HG03103 (cell line): ENCODE results near the gene BCL7C.
"Not testable (repeated sequence)": the region's sequence is repeated elsewhere in the genome, so short reads cannot be mapped to it uniquely, and the experiment has no call there.

ENCODE experiments used
- ATAC-seq: cut with Tn5 transposase; IDR thresholded peaks from one replicate; pipeline ENCODE4 v1.9.1; 2021; ENCODE audit warnings: low read depth; ENCODE audit not compliant: unreplicated experiment

Gene BCL7C

DNA sequence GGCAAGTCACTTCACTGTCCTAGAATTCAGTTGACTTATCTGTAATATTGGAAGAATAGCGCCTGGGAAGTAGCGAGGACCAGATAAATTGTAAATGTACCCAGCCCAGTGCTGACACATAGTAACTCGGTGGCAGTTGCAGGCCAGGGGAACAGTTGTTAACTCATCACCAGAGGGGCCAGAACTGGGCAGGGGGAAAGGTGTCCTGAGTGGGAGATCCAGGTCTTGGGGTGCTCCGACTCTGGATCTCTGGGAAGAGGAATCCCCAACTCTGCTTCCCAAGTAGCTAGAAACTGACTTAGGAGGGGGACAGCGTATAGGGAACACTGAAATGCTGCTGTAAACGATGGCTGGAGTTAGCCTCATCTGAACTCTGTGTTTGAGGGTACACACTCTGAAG, 23.0 kb downstream of the BCL7C start:
- no peak for ATAC-seq

DNA sequence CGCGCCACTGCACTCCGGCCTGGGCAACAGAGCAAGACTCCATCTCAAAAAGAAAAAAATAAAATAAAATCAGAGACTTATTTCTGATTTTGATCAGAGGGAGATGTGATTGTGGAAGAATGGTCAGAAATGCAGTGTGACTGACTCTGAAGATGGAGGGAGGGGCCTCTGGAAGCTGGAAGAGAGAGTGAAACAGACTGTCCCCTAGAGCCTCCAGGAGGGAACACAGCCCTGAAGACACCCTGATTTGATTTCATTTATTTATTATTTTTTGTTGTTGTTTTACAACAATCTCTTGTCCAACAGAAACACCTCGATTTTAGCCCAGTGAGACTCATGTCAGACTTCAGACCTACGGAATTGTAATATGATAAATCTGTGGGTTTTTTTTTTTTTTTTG, 26.1 kb downstream of the BCL7C start:
- no peak for ATAC-seq

DNA sequence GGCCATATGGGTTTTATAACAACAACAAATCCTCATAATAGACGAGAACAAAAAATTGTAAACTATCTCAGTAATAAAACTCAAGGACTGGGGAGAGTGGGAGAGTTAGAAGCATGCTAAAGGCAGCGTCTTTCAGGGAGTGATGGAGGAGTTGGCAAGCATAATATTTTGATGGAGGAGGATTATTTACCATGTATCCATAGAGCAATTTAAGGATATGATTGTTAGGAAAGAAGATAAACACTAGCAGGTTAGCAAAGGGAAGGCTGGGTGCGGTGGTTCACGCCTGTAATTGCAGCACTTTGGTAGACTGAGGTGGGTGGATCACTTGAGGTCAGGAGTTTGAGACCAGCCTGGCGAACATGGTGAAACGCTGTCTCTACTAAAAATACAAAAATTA, 27.8 kb downstream of the BCL7C start:
- no peak for ATAC-seq

DNA sequence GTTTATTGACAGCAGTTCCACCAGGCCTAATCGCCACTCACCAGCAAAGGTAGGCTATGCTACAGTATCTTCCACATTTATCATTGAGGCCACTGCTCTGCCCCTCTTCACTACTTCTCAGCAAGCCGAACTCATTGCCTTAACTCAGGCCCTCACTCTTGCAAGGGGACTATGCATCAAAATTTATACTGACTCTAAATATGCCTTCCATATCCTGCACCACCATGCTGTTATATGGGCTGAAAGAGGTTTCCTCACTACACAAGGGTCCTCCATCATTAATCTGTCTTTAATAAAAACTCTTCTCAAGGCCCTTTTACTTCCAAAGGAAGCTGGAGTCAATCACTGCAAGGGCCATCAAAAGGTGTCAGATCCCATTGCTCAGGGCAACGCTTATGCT, 30.7 kb downstream of the BCL7C start:
- ATAC-seq, result not testable (repeated sequence)

DNA sequence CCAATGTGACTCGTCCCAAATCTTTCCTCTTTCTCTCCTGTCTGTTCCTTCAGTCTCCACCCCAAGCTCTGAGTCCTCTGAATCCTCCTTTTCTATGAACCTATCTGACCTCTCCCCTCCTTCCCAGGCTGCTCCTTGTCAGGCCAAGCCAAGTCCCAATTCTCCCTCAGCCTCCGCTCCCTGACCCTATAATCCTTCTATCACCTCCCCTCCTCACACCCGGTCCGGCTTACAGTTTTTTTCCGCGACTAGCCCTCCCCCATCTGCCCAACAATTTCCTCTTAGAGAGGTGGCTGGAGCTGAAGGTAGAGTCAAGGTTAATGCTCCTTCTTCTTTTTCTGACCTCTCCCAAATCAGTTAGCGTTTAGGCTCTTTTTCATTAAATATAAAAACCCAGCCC, 33.1 kb downstream of the BCL7C start:
- not testable (repeated sequence) for ATAC-seq

DNA sequence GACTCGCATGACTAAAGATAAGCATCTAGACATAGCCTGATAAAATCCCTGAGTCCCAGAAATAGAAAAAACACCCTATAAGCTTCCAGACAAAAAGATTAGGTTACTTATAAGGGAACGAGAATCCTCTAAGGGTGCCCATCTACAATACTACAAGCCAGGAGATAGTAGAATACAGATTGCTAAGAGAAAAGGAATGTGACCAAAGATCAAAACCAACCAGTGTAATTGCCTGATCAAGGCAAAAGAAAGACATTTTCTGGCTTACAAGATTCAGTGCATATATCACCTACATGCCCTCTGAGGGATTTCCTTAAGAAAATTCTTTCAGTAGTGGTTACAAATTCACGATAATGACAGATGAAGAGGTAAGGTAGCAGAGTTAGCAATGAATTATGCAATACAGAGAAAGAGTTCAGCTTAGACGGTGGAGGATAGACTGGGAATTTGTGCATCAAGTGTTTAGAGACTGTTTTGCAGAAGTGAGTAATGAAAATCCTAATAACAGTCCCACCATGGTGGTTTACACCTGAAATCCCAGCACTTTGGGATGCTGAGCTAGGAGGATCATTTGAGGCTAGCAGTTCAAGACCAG, 35.0 kb downstream of the BCL7C start:
- no peak for ATAC-seq

DNA sequence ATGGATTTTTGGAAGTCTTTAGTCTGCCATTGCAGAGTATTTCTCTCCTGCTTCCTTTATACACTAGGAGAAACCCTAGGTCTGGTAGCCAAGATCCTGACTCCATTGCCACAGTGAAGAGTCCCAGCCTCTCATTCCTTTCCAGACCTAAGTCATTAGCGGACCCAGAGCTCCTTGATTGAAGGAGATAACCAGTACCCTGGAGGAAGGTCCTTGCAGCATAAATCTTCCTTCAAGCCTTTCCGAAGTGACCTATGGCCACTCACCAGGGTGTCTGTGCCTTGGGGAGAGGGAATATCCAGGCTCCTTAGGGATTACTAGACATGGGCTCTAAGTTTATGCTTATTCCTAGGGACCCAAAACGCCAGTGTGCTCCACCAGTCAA, 35.8 kb downstream of the BCL7C start:
- no peak for ATAC-seq

DNA sequence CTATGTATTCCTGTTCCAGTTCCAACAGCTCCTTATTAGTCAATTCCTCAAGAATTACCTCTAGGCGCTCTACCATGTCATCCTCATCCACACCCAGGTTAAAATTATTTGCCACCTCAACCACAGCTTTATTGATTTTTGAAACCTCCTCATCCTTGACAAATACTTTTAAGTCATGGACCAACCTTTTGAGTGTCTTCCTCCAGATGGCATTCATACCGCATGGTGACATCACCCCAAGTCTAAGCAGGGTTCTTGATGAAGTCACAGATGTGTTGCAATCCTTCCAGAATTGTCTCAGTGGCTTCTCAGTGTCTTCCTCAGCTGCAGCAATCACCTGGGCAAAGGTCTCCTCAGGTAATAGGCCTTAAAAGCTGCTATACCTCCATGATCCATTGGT, 40.1 kb downstream of the BCL7C start:
- no peak for ATAC-seq

DNA sequence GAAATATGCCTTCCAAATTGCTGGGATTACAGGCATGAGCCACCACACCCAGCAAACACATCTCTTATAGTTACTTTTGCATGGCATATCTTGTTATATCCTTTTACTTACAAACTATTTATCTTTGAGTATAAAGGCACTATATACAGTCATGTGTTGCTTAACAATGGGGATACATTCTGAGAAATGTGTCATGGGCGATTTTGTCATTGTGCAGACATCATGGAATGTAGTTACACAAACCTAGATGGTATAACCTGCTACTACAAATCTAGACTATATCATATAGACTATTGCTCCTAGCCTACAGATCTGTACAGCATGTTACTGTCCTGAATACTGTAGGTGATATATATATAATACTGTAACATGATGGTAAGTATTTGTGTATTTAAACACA, 43.6 kb downstream of the BCL7C start:
- ATAC-seq, result no peak

DNA sequence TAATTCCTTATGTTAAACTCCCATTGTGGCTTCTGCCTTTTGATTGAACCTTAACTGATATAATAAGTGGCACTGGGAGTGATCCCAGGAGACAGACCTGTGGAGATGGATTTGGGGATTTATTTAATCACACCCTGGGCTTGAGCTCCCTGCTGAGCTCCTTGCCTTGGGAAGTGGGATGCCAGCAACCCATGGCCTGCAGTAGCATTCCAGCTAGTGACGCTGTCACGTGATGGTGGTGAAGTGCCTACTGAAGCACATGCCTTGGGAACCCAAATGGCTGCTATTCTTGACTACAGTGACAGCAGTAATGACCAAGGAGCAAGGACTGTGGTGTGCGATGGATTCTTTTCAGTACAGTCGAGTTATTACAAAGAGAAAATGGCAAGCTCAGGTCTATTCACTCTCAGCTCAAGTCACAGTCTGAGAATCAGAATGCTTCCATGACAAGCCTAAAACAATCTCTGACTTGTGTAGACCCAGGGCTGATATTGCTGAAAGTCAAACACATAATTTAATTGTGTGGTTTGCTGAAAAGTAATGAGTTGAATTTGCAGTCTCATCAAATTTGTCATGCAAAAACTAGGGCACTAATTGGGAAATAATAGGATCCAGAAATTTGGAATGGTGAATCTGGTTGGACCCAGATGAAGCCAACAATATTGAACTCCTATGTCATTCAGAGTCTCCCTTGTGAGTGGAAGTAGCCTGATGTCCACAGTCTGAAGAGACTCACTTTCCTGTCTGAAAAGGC, 47.1 kb downstream of the BCL7C start:
- no peak for ATAC-seq

DNA sequence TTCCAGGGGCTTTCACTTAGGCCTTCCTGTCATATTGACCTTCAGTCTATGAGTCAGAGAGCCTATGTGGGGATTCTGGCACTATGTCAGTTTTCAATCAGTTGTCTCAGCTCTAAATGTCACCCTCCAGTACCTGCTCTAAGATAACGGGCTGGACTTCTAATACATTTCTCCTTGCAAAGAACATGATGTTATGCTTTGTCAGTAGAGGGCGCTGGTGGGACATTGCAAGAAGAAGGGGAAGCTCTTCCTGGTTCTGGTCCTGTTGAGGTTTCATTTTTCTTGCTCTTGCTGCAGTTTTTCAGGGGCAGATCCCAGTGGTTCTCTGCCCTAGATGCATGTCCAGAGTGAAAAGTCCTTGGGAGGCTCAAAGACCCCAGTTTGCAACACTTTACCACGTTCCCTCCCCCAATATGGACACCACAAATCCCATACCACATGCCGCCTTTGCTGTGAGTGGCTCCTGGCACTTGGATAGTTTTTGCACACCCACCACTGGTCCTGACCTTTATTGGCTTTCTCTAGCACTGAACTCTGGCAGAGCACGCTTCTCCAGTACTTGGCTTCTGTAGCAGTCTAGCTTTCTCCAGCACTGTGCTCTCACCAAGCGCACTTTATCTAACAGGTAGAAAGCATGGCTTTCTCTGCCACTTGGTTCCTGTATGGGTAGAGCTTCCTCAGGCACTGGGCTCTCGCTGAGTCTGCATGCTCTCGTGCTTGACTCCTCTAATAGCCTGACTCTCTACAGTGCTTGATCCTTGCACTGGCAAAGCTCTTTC, 49.0 kb downstream of the BCL7C start:
- ATAC-seq, result no peak

DNA sequence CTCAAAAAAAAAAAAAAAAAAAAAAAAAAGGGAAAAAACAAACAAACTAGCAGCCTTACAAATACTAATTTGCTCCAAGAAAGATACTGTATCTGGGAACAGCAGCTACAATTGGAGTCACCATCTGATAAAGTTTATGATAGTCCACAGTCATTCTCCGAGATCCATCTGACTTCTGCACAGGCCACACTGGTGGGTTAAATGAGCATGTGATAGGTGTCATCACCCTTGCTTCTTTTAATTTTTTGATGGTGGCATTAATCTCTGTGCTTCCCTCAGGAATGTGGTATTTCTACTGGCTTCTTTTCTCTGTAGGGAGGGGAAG, 49.6 kb downstream of the BCL7C start:
- ATAC-seq, result no peak

DNA sequence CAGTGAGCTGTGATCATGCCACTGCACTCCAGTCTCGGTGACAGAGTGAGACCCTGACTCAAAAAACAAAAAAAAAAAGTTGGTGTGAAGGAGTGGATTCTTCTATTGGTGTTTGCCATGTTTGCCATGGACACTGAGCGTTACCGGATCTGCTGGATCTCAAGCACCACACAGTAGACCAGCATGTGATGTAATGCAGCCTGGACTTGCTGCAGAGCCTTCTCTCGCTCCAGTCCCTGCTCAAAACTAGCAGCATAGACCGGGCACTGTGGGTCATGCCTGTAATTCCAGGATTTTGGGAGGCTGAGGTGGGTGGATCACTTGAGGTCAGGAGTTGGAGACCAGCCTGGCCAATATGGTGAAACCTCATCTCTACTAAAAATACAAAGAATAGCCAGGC, 50.4 kb downstream of the BCL7C start:
- no peak for ATAC-seq

DNA sequence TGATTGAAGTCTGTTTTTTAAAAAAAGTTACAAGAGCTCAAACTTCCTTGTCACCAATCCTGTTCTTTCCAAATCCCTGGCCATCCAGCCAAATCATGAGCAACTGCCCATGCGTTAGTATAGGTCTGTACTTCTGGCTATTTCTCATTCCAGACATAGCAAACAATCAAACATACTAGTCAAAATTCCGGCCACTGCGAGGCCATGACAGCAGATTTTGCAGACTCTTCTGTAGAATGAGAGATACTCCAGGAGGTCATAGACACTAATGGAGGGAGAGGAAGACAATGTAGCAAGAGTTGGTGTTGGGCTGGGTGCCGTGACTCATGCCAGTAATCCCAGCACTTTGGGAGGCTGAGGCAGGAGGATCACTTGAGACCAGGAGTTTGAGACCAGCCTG, 50.9 kb downstream of the BCL7C start:
- ATAC-seq, result no peak

DNA sequence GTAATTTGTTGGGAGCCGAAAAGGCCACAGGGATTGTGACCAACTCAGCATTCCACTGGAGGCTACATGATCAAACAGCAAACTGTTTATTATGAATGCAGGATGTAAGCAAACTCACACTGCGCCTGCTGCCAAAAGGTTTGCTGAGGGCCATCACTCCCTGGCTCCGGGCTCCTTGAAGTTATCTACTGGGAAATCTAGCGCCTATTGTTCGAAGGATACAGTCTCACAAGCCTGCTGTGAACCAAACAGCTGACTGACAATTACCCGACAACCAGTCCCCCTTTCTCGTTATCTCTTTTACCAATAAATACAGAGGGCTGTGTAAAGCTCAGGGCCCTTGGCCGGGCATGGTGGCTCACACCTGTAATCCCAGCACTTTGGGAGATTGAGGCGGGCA, 52.5 kb downstream of the BCL7C start:
- ATAC-seq, result no peak

DNA sequence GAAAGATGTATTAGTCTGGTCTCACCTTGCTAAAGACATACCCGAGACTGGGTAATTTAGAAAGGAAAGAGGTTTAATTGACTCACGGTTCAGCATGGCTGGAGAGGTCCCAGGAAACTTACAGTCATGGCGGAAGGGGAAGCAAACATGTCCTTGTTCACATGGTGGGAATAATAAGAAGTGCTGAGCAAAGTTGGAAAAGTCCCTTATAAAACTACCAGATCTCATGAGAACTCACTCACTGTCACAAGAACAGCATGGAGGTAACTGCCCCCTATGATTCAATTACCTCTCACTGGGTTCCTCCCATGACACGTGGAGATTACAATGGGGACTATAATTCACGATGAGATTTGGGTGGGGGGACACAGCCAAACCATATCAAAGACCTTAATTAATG, 53.3 kb downstream of the BCL7C start:
- no peak for ATAC-seq

DNA sequence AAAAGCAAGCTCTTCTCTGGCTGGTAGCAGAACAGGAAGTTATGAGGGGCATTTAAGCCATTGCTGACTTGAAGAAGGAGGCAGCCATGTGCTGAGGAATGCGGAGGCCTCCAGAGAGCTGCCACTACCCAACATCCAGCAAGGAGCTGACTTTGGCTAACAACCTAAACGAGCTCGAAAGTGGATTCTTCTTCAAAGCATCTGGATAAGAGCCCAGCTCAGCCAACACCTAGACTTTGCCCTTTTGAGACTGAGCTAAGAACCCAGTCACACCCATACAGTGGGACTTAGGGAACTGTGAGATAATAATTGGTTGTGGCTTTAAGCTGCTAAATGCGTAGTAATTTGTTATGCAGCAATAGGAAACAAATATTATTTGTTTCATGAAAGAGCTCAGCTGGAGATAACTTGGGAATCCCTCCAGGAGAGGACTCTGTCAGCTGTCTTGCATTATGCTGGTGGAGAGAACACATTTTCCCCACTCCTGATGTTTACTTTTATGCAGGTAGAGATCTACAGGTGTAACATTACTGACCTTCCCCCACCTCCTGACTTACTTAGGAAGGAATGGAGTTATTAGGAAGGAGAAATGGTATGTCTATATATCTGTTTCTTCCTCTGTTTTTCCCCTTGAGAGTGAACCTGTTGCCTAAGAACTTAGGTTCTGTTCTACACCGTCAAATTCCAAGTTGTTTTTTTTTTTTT, 54.2 kb downstream of the BCL7C start:
- ATAC-seq, result no peak

DNA sequence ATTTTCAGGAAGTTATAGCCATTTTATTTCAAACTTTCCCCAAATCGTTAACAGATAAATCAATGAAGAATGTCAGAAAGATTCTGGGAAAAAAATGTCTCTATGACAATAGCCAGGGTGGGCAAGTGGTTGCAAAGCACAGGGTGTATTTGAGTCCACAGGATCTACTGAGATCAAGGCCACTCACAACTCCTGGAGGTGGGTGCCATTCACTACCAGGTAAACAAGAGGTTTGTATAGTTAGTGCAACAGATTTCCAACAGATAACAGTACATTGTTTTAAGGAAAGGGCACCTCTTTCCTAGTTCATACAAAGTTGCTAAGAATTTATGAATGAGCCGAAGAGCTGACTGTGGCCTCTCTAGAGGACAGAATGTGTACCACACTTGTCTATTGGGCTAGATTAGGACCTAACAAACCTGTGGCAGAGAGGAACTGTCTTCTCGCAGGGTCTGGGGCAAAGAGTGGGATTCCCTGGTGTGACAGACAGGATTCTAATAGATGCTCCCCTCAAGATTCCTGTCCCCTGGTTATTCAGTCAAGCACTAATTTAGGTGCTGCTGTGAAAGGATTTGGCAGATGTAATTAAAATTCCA, 54.9 kb downstream of the BCL7C start:
- no peak for ATAC-seq

DNA sequence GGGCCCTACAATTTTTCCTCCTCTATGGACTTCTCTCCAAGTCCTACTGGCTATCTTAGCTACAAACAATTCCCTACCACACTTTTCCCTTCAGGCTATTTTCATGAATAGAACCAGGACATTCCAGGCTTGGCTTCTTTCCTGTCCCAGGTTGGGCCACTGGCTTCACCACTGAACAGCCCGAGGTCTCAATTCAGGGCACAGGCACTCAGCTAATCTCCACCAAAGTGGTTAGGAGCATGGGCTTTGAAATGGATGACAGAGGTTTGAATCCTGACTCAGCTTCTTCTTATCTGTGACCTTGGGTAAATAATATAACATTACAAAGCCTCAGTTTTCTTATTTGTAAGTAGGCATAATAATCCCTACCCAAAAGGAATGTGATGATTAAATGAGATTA, 56.0 kb downstream of the BCL7C start:
- ATAC-seq, result no peak
